Uterus (tissue), 2 donors: ENCODE measurements around the gene HNRNPUL2.

Source experiments
- POLR2A ChIP-seq, 2 donors: fragments of 450-650 bp; IDR thresholded peaks; one replicate each; pipeline ENCODE4 v1.6.1; 2016; ENCODE audit warnings: antibody characterized with exemption in 2 of 2, mild to moderate bottlenecking in 1 of 2, moderate library complexity in 1 of 2
- TF ChIP-seq, protein P1 (sequence below), 4 experiments: fragments of 200-600 bp in 2 of 4; fragments of 450-650 bp in 2 of 4; sonication (generic) in 2 of 4; IDR thresholded peaks; one replicate each; pipeline ENCODE4 v1.5.1; 2016 to 2019; ENCODE audit warnings: antibody characterized with exemption in 4 of 4, mild to moderate bottlenecking in 2 of 4, moderate library complexity in 1 of 4

DNA sequence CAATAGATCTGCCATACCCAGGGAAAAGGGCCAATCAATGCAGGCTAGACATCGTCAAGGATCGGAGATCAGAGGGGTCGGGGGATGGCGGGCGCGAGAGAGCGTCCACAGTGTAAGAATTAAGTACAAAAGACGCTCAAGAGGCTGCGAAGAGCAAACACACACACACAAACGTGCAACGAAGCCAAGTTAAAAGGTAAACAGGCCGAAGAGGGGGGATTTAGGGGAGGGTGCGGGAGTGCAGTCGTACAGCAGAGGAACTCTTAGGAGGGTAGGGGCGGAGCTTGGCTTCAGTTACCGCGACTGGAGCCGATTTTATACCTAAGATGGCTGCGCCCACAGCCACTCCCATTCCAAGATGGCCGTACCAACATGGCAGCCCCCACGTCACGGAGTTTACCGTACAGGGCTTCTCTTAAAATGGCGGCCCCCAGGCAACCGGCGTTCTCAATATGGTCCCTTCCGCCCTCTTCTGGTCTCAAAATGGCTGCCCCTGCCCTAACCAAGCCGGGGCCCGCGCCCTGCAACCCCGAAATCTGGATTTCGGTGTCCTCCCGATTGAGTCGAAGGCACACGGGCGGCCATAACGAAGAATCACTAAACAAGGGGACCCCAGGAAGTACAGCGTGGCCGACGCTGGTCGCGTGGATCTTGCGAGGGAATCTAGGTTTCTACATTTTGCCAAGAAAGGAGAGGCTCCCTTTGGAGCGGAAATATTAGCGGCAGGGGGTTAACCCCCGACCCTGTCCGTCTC lies 17.8 kb downstream of the HNRNPUL2 start:
- TF ChIP-seq, protein P1, sequence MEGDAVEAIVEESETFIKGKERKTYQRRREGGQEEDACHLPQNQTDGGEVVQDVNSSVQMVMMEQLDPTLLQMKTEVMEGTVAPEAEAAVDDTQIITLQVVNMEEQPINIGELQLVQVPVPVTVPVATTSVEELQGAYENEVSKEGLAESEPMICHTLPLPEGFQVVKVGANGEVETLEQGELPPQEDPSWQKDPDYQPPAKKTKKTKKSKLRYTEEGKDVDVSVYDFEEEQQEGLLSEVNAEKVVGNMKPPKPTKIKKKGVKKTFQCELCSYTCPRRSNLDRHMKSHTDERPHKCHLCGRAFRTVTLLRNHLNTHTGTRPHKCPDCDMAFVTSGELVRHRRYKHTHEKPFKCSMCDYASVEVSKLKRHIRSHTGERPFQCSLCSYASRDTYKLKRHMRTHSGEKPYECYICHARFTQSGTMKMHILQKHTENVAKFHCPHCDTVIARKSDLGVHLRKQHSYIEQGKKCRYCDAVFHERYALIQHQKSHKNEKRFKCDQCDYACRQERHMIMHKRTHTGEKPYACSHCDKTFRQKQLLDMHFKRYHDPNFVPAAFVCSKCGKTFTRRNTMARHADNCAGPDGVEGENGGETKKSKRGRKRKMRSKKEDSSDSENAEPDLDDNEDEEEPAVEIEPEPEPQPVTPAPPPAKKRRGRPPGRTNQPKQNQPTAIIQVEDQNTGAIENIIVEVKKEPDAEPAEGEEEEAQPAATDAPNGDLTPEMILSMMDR (IDR thresholded peaks at IDR 0.05), result peak in 3 of 4 experiments; percentile 28 to 33 (median 31)
- peak; percentile 60 to 64 for TF ChIP-seq POLR2A (IDR thresholded peaks at IDR 0.05)
